Measurements from ENCODE around the gene SKIL.

Gene SKIL

GRCh38 chr3:170437176-170437575 is 79.7 kb downstream of the SKIL start:
- TF ChIP-seq CTCF (conservative IDR thresholded peaks at IDR 0.05; ENCODE audit: low read depth, low read length): no peak
- H3K4me3 ChIP-seq (ENCODE audit: low read length): no peak overlapping the region
- no peak for DNase-seq (ENCODE audit: low read depth)

- TF ChIP-seq CTCF (conservative IDR thresholded peaks at IDR 0.05; ENCODE audit: low read depth, low read length): no peak
- H3K4me3 ChIP-seq (ENCODE audit: low read length): no peak overlapping the region
- DNase-seq (ENCODE audit: low read depth): no peak
Observed at GRCh38 chr3:170437696-170438407, 80.3 kb downstream of the SKIL start.

GRCh38 chr3:170438836-170439235 is 81.3 kb downstream of the SKIL start:
- no peak for TF ChIP-seq CTCF (conservative IDR thresholded peaks at IDR 0.05; ENCODE audit: low read depth, low read length)
- DNase-seq (ENCODE audit: low read depth): no peak
- H3K4me3 ChIP-seq (ENCODE audit: low read length): no peak overlapping the region

- no peak for TF ChIP-seq CTCF (conservative IDR thresholded peaks at IDR 0.05; ENCODE audit: low read depth, low read length)
- H3K4me3 ChIP-seq (ENCODE audit: low read length): no peak overlapping the region
- no peak for DNase-seq (ENCODE audit: low read depth)
Observed at GRCh38 chr3:170440344-170440743, 82.8 kb downstream of the SKIL start.

- no peak for TF ChIP-seq CTCF (conservative IDR thresholded peaks at IDR 0.05; ENCODE audit: low read depth, low read length)
- no peak overlapping the region for H3K4me3 ChIP-seq (ENCODE audit: low read length)
- no peak for DNase-seq (ENCODE audit: low read depth)
Observed at GRCh38 chr3:170441412-170441811, 83.9 kb downstream of the SKIL start.

GRCh38 chr3:170442947-170443346 is 85.4 kb downstream of the SKIL start:
- TF ChIP-seq CTCF (conservative IDR thresholded peaks at IDR 0.05; ENCODE audit: low read depth, low read length): no peak
- no peak for DNase-seq (ENCODE audit: low read depth)
- no peak overlapping the region for H3K4me3 ChIP-seq (ENCODE audit: low read length)

- no peak overlapping the region for H3K4me3 ChIP-seq (ENCODE audit: low read length)
- TF ChIP-seq CTCF (conservative IDR thresholded peaks at IDR 0.05; ENCODE audit: low read depth, low read length): no peak
- DNase-seq (ENCODE audit: low read depth): no peak
Observed at GRCh38 chr3:170443457-170443856, 85.9 kb downstream of the SKIL start.
